HG03571 (cell line): ENCODE data around the gene NPAS3.

Experiments
- ATAC-seq: cut with Tn5 transposase; IDR thresholded peaks from one replicate; pipeline ENCODE4 v1.9.1; 2021; ENCODE audit not compliant: unreplicated experiment

The NPAS3 gene

DNA sequence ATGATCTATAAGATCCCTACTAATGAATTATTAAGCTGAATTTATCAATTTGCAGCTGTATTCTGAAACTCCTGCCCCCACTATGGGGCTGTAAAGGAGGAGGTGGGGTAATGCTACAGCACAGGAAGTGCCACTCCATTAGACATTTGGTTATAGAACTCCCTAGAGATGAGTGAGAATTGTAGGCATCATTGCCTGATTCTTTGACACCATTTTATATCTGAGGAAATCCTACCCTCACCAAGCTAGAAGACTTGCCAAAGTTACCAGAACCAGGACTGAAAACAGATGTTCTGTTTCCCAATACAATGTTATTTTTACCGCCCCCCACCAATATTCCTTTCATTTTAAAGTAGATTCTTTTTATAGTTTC lies 829.8 kb downstream of the NPAS3 start:
- ATAC-seq: no peak

DNA sequence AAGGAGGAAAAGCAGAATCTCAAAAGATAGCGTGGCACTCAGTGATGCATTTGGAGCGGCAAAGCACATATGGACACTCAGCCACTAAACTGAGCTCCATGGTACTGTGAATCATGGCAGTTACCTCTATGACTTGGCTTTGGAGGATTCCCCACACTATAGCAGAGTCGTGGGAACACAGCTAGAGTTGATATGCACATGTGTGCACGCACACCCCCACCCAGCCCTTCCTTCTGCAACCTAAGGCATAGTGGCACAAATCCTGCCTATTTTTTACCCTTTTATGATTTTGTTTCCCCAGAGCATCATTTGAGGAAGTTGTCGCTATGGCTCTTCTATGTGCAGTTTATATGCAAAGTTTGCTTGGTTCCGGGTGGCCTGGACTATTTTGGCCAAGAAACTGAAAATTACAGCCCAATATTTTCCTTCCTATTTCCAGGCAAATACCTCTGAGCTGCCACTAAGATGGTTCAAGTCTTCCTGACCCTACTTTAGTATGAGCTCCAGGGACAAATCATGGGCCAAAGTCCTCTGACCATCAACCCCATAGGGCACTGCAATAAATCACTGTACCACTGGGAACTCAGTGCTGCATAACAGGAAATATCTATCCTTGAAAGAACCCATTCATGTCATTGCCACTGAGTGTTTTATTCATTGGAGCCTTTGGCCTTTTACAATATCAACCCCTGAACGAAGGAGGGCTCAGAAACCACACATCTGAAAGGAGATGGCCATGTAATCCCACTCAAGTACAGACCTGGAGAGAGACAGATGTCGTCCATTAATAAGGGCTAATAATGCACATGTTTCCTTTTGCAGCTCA lies 834.7 kb downstream of the NPAS3 start:
- ATAC-seq: no peak

DNA sequence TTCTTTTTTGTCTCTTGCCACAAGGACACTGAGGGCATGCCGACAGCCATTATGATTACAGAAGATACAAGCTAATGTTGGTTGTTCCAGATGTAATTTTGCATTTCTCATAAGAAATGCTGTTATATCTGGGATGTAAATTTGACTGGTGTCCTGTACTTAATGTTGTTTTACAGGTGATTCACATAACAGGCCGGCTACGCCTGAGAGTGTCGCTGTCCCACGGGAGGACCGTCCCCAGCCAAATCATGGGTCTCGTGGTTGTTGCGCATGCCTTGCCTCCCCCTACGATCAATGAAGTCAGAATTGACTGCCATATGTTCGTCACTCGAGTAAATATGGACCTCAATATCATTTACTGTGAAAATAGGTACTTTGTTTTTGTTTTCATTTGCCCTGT lies 835.5 kb downstream of the NPAS3 start:
- no peak for ATAC-seq

DNA sequence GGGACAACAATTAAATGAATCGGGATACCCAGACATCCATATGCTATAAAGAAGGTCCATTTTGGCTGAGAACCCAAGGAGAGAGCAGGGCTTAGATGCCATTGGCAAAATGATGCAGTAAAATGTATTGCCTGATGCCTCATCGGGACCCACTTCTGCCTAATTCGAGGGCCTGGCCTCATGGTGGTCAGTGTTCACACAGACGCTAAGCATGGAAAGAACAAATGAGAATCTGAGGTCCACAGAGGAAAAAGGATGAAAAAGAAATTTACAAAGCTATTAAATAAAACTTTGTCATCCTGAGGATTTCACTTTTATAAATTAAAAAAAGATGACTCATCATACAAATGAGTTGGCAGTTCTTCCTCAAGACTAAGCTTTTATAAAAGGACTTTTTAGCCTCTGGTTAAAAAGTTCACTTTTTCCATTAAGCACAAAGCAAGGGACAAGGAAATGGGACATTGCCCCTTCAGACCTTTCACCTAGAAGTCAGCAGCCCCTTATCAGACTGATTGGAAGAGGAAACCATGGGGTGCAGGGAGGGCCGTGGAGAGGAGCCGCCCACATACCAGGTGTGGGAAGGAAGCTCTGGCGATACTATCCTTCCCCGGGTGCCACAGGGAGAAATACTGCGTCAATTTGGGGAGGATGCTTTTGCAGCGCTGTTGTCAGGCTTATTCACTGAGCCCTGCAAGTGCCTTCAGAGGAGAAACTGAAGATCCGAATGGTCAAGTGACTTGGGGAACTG lies 836.2 kb downstream of the NPAS3 start:
- no peak for ATAC-seq

DNA sequence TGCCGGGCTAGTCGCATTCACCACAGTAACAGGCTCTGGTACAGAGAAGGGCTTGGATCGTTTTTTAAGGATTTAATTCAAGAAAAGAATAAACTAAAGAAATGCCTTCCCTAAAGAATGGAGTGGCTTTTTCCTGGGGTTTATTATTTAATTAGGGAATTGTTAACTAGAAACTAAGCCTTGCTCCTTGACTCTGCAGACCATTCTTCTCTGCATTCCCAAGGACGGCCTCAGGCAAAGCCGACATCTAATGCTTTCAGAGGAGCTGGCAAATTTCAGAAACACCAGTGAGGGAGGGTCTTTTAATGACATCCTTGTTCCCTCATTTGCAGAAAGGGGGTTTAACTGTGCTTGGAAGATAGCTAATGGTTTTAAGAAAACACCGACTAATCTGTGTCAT lies 838.2 kb downstream of the NPAS3 start:
- no peak for ATAC-seq

DNA sequence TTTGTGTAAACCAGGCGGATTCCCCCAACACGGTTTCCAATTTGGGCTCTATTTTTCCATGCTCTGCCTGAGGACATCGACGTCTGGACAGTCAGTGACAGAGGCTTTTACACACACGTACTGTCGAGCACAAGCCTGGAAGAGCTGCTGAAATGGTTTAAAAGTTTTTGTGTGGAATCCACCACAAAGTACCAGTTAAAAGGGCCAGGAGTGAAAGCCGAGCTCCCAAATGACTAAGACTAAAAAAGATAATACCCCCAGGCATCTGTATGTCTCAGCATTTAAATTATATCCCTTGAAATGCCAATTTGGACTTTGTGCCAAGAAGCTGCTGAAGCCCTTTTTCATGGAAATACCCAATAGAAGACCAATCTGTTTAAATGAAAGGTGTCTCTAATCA lies 839.0 kb downstream of the NPAS3 start:
- ATAC-seq: no peak

DNA sequence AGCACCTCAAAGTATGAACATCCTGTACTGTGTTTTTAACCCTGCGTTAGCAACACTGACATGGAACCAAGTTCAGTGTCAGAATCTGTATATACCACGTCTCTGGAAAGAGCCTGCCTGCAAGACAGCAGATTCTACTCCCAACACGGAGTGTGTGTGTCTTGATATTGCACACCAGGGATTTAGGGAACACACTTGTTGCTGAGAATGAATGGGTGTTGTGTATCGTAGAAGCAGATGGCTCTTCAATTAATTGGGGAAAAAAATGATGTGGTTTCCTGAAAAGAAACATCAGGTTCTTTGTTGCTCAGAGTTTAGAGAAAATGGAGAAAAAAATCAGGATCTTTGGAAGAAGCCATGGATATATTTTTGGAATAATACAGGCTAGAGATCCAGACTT lies 841.4 kb downstream of the NPAS3 start:
- ATAC-seq: no peak

DNA sequence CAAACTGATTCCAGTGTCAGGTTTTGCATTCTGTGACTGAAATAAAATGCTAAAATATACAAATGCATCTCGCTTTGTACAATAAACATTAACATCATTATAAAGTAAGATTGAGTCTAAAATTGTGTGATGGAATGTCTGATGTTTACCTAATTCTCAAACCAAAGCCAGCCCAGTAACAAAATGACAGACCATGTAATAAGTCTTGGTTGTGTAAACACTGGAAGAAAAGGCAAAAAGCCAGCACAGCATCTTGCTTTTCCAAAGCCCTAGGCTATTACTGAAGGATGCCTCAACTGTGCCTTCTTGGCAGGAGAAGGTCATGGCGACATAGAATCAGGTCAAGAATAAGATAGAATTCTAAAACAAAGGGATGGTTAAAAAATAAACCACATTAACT lies 842.6 kb downstream of the NPAS3 start:
- no peak for ATAC-seq

DNA sequence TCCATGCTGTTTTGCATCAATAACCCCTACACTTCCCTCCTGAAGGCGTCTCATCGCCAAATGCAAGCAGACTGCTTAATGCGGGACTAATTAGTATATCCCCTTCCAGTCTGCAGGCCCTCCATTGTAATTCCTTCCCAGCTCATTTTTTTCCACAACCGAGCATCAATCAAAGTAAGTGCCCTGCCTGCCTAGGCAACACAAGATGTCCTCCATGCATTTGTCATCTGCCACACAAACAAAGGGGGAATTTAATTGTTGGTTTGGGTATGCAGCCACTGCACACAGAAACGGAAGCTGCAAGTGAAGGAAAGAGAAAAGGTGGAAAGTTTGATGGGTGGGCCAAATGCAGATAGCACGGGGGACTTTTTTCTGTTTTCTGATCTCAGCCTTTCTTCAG lies 844.2 kb downstream of the NPAS3 start:
- no peak for ATAC-seq

DNA sequence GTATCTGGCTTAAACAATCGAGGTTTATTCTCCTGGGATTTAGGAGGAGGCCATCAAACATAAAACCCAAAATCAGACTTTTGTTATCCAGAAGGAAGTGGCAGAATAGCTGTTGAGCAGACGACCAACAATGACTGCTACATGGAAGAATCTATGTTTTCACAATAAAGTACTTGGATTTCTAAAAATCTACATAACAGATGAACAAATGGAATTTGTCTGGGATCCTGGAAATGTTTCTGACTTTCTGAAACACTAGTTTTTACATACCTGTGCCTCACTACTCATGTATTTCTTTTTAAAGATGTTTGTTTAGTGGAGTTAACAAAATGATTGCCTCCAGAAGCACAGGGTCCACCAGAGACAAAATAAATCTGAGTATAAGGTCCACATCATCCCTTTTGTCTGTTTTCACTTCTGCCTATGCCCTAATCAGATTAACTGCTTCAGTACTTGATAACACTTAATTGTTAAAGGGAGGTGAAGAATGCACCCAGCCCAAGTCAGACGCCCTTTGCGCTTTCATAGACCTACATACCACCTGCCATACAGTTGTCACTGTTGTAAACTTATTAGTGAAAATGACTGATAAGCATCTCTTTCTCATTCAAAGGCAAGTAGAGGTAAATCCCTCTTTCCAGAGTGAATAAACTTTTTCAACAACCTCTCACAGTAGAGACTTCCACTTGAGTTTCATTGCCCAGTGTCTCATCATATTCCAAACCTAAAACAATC lies 847.6 kb downstream of the NPAS3 start:
- no peak for ATAC-seq

DNA sequence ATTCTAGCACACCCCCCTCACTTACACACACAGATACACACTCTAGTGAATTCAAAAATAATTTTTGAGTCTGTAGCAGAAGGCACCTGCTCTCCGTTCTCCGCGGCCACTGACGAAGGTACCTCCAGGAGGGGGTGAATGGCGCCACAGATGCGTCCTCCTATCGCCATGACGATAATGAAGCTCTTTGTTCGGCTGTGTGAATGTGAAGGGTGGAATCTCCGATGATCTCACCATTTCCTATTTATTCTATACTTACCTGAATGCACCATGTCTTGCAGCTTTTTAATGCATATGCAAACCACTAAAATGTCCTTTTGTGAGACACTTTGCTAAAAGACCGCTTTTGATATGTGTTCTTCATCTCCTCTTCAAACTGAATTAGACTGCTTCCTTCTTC lies 849.5 kb downstream of the NPAS3 start:
- no peak for ATAC-seq

DNA sequence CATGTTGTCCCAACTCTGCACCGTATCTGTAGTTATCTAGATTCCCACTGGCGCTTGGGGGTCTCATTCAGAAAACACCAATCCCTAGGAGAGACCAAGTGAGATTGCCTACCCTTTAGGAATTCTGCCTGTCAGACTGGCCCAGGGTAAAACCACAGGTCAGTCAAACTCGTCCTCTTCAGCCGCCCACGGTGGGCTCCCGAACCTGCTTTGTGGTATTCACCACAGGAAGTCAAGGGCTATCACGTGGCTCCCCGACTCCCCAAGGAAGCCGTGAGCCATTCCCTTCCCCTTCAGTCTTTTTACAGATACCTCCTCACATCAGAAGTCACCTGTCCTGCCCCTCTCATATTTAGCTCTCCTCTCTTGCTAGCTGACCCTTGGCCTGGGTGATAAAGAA lies 852.3 kb downstream of the NPAS3 start:
- ATAC-seq: no peak

DNA sequence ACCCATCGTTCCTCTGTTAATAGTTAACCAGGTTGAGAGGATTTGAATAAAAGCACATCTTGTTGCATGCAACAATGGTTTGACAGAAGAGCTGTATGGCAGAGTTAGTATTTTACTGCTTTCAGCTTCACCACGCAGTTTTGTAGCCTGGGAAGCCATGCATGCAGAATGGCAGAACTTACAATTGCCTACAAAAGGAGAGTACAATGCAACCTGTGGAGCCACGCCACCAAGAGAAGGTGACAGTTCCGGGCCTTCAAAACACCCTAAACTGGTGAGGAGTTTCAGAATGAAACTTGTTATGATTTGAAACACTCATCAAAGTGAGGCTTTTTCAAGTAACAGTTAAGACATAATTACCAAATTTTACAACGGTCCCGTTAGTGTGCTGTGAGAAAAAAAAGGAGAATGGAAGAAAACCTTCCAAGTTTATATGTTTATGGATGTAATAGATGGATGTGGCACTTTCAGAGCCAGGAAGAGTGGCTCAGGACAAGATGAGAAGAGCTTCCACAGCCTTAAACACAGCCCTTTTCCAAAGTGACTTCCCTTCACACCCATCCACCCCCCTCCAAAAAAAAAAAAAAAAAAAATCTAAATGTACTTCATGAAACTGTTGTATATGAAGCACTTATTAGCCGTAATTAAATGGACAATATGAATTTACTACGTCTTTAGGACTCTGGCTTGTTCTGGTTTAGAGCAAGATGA lies 853.5 kb downstream of the NPAS3 start:
- ATAC-seq: no peak

DNA sequence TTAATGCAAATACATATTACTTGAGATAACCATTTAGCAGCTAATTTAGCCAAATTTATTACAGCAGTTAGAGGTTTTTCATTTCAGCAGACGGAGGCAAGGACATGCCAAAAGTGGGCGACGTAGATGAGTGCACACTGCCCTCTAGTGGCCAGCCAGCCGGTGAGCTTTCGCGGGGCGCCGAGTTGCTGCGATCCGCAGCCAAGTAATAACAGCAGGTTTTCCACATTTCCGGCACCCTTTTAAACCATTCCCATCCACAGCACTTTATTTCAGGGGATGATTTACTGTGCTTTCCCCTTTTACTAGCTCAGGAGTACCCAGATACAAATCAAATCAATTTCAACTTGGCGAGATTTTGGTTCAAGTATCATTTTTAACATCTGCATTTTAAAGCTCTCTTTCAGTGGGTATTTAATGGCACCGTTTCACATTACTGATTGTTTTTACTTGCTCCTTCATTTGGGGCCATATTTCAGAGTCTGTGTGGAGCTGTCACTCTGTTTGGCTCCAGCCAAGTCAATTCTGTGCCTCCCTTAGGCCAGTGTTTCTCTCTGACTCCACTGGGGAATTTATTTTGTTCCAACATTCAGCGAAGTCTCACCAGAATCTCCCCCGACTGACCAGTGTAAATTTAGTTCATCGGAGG lies 854.2 kb downstream of the NPAS3 start:
- peak; percentile 45 for ATAC-seq

DNA sequence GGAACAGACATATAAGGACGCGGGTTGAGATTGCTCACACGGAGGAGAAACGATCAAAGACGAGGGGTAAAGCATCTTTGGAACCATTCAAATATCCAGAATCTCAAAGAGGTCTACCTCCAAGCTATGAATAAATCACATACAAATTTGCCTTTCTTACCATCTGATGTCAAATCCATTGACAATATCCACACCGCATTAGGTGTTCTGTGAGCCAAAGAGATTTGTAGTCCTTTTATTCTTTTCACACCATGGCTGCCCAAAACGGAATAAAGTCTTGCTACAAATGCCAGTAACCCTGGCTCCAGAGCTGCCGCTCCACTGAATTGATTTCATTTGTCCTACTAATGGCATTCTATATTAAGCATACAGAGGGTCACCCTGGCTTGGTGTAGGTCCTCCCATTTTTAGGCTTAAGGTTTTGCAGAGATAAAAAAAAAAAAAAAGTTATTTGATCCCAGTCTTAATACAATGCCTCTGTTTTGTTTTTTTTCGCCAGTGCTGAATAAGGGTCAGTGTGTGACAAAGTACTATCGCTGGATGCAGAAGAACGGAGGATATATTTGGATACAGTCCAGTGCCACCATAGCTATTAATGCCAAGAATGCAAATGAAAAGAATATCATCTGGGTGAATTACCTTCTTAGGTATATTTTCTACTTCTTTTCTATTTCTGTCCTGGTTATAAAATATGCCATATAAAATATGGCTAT lies 854.9 kb downstream of the NPAS3 start:
- ATAC-seq: no peak

DNA sequence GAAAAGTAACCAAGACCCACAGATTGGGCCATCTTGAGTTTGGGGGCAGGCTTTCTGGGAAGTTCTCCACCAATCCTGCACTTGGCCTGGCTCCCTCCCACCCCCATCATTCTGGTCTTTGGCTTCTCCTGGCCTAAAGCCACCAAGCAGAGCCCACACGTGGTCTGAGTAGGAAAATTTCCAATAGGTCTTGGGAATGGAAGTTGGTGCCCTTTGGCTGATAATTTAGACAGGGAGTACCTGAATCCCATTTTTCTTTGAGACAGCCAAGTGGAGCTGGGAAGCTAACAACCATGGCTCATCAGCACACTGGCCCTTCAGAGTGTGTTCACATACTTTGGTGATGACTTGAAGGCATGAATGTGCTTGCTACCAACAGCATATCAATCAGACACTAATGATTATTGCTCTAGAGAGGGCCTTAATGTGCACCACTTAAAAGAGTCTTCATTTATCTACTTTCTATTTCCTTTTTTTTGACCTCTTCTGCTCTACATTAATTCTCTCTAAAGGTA lies 856.2 kb downstream of the NPAS3 start:
- no peak for ATAC-seq

DNA sequence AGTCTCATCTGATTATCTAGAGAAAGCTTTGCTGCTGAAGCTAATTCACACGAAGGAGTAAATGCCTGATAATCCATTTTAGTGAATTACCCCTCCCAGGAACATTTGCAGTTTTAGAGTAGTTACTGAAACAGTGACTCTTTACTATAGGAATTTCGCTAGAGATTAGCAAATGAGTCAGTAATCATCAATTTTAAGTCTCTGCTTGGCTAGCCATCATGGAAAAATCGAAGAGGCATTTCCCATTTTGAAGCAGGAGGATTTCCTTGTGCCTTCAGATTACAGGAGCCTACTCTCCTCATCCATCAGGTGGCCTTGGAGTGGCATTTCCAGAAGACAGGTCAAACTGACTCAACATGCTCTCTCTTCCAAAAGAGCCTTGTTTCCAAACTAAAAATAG lies 857.7 kb downstream of the NPAS3 start:
- no peak for ATAC-seq

DNA sequence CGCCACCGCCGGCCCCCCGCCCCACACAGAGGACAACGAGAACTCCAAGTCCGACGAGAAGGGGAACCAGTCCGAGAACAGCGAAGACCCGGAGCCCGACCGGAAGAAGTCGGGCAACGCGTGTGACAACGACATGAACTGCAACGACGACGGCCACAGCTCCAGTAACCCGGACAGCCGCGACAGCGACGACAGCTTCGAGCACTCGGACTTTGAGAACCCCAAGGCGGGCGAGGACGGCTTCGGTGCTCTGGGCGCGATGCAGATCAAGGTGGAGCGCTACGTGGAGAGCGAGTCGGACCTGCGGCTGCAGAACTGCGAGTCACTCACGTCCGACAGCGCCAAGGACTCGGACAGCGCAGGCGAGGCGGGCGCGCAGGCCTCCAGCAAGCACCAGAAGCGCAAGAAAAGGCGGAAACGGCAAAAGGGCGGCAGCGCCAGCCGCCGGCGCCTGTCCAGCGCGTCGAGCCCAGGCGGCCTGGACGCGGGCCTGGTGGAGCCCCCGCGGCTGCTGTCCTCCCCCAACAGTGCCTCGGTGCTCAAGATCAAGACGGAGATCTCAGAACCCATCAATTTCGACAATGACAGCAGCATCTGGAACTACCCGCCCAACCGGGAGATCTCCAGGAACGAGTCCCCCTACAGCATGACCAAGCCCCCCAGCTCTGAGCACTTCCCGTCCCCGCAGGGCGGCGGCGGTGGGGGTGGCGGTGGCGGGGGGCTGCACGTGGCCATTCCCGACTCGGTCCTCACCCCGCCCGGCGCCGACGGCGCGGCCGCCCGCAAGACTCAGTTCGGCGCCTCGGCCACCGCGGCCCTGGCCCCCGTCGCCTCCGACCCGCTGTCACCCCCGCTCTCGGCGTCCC lies 861.3 kb downstream of the NPAS3 start:
- ATAC-seq: no peak

DNA sequence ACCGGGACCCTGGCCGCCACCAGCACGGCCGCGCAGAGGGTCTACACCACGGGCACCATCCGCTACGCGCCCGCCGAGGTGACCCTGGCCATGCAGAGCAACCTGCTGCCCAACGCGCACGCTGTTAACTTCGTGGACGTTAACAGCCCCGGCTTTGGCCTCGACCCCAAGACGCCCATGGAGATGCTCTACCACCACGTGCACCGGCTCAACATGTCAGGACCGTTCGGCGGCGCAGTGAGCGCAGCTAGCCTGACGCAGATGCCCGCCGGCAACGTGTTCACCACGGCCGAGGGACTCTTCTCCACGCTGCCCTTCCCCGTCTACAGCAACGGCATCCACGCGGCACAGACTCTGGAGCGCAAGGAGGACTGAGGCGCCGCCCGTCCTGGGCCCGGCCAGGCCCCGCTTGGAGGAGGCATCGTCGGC lies 862.1 kb downstream of the NPAS3 start:
- no peak for ATAC-seq
